Measurements from ENCODE around the gene LRRC37A3. TPM values are rescaled to one million over a fixed set of nuclear protein-coding genes. Genes with fewer than 3 reads are reported as not detected.
"Not testable (repeated sequence)": the region's sequence is repeated elsewhere in the genome, so short reads cannot be mapped to it uniquely, and the experiment has no call there.

LRRC37A3 gene
- polyA plus RNA-seq, 4 donors = 15.4 to 48.8 (median 25.3) TPM

DNA sequence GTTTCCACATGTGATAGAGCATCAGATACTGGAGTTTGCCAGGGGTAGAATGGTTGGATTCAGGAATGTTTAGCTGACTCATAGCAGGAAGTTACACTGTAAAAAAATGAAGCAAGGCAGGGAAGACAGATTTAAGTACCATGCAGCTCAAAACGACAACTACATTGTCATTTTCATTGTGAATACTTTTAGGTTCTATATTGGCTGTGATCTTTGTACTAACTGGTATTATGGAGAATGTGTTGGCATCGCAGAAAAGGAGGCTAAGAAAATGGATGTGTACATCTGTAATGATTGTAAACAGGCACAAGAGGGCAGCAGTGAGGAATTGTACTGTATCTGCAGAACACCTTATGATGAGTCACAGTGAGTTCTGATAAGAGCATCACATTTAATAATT, 8.2 kb upstream of the LRRC37A3 start:
- DNase-seq (ENCODE audit: low read depth in 4 of 4, low spot score in 2 of 4) = not testable (repeated sequence)

DNA sequence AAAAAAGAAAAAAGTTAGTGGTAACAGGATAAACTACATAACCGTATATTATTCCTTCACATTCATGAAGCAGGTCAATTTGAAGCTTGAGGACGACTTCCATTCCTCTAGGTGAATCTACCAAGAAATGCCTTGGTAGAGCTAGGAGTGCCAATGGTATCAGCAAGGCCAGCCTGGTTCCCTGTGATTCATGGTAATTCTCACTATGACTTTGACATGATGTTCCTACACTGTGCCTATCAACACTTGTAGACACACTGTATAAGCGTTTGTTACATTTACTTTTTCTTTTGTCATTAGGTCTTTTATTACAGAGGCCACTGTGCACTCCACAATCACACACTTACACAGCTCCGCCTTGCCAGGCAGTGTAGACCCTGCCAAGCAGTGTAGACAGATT, 7.2 kb upstream of the LRRC37A3 start:
- DNase-seq (ENCODE audit: low read depth in 4 of 4, low spot score in 2 of 4) = not testable (repeated sequence)

DNA sequence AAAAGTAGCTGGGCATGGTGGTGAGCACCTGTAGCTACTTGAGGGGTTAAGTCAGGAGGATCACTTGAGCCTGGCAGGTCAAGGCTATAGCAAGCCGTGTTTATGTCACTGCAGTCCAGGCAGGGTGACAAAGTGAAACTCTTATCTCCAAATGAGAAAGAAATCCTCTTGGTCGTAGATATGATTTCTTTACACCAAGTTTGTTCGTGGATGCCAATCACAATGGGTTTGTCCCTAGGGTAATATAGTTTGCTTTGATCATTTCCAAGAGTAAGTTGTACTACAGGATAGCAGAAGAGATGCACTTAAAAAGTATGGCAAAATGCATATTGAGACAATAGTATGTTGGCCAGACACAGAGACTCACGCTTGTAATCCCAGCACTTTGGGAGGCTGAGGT, 6.0 kb upstream of the LRRC37A3 start:
- not testable (repeated sequence) for DNase-seq (ENCODE audit: low read depth in 4 of 4, low spot score in 2 of 4)

DNA sequence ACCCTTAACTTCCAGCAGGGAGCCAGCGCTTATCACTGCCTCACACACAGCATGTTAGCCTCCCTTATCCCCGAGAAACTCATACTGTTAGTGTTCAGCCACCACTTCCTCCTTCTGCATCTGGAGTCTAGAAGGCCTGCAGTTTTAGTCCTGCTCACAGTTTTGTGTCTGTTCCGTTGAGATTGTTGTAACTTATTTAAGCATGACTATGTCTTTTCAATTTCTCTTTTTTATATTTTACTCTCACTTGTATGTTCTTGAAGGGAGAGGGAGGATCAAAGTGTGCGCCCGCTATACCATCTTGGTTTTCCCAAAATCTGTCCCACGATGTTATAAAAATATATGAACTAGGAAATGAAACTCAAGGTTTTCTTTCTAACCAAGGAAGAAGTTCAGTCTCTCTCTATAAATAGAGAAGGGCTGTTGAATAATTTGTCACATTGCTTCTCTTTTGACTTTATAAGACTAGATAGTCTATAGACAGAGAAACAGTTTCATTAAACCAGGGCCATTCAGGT, 3.8 kb upstream of the LRRC37A3 start:
- not testable (repeated sequence) for DNase-seq (ENCODE audit: low read depth in 4 of 4, low spot score in 2 of 4)

DNA sequence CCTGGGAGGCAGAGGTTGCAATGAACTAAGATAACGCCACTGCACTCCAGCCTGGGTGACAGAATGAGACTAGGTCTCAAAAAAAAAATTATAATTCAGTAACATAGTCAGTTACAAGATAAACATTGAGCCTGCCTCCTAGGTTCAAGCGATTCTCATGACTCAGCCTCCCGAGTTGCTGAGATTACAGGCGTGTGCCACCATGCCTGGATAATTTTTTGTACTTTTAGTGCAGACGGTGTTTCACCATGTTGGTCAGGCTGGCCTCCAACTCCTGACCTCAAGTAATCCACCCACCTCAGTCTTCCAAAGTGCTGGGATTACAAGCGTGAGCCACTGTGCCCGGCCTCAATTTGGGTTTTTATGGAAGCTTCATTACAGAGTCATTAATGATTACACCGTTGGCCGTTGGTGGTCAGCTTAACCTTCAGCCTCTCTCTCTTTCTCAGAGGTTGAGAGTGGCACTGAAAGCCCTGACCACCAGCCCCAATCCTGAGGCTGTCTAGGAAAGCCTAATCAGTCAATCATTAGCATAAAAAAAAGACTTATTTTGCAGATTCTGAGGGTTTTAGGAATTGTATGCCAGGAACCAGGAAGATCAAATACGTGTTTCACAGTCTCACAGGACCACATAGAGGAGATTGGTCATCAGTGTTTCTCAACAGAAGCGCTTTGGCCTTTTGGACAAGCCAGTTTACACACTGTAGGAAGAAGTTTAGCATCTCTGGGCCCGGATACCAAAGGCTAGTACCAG, 1.3 kb upstream of the LRRC37A3 start:
- DNase-seq (ENCODE audit: low read depth in 4 of 4, low spot score in 2 of 4) = no peak

DNA sequence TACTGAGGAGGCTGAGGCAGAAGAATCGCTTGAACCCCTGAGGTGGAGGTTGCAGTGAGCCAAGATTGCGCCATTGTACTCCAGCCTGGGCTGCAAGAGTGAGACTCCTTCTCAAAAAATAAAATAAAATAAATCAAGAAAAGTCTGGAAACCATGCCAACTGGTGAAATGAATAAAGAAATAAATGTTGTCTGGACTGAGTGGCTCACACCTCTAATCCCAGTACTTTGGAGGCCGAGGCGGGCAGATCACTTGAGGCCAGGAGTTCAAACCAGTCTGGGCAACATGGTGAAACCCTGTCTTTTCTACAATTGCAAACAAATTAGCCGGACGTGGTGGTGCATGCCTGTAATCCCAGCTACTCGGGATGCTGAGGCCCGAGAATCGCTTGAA, 744 bp upstream of the LRRC37A3 start:
- DNase-seq (ENCODE audit: low read depth in 4 of 4, low spot score in 2 of 4) = no peak

DNA sequence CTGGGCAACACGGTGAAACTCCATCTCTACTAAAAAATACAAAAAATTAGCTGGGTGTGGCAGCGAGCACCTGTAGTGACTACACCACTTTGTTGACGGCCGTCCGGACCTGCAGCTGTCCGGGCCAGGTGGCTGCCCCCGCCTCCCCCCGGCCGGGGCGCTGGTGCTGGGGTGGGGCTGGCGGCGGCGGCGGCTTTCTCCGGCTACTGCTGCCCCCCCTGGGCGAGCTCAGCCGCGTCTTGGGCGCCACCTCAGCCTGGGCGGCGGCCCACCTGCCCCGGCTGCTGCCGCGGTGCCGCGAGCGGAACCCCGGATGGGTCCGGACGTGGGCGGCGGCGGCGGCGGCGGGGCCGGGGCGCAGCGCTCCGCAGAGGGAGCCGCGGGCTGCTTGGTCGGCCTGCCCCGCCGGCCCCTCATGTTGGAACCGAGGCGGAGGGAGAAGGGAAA, 413 bp downstream of the LRRC37A3 start:
- not testable (repeated sequence) for DNase-seq (ENCODE audit: low read depth in 4 of 4, low spot score in 2 of 4)

DNA sequence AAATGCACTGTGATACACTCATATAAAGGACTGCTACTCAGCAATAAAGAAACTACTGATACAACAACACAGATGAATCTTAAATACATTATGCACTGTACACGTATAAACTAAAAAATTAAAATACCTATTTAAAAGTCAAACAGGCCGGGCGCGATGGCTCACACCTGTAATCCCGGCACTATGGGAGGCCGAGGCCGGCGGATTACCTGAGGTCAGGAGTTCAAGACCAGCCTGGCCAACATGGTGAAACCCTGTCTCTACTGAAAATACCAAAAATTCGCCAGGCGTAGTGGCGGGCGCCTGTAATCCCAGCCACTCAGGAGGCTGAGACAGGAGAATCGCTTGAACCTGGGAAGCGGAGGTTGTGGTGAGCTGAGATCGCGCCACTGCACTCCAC, 1.7 kb downstream of the LRRC37A3 start:
- not testable (repeated sequence) for DNase-seq (ENCODE audit: low read depth in 4 of 4, low spot score in 2 of 4)

DNA sequence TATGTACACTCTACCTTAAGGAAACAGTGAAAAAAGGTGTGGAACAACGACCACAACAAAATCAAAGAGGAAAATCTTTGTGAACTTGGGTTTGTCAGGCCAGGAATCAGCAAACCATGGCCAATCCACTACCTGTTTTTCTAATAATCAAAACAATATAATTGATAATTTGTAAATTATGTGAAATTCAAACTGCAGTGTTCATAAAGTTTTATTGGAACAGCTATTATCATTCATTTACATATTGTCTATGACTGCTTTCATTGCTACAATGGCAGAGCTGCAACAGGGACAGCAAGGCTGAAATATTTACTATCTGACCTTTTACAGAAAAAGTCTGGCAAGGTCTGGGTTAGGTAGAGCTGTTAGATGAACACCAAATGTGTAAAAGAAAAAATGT, 4.0 kb downstream of the LRRC37A3 start:
- DNase-seq (ENCODE audit: low read depth in 4 of 4, low spot score in 2 of 4) = not testable (repeated sequence)

DNA sequence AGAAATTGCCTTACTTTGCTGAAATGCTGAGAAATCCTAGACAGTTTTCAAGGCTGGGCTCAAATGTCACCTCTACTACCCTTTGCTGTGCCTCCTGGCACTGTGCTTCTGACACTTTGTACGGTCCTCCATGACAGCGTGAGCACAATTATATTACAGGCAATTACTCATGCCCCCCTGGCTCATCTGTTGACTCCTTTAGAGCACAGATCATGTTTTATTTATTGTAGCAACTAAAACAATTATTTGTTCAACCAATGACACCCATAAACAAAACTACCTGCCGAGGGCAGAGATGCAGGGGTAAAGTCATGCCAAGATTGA, 9.1 kb downstream of the LRRC37A3 start:
- not testable (repeated sequence) for DNase-seq (ENCODE audit: low read depth in 4 of 4, low spot score in 2 of 4)

DNA sequence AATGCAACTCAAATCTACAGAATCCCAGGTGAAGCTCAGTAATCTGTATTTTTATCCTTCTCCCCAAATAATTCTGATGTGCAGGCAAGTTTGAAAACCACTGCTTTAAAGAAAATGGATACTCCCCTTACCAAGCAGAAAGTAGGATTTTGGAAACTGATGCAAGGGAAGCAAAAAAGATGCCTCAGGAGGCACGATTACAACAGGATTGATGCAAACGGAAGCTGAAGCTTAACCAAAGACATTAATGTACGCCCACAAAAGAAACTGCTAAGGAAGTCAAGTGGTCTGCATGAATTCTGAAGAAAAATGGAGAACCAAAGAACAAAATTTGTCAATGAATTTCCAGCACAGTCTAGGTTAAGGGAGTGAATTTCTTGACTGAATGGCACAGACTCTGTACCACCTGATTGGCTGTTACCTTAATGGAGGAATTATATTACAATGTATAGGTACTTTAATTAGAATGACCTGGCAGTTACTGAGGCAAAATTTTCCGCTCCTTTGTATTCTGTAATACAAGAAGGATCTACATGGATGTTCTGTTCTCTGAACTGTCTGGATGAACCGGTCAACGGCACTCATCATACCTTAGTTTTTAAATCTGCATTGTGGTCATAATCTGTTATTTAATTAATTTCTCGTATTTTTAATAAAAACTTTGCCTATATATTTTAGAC, 9.6 kb downstream of the LRRC37A3 start:
- DNase-seq (ENCODE audit: low read depth in 4 of 4, low spot score in 2 of 4) = not testable (repeated sequence)

DNA sequence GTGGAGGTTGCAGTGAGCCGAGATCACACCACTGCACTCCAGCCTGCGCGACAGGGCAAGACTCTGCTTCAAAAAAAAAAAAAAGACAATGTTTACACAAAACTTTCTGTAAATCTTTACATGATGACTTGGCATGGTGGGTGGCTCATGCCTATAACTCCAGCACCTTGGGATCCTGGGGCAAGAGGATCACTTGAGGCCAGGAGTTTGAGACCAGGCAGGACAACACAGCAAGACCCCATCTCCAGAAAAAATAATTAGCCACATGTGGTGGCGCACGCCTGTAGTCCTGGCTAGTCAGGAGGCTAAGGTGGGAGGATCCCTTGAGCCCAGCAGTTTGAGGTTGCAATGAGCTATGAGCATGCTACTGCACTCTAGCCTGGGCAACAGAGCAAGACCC, 15.2 kb downstream of the LRRC37A3 start:
- not testable (repeated sequence) for DNase-seq (ENCODE audit: low read depth in 4 of 4, low spot score in 2 of 4)

DNA sequence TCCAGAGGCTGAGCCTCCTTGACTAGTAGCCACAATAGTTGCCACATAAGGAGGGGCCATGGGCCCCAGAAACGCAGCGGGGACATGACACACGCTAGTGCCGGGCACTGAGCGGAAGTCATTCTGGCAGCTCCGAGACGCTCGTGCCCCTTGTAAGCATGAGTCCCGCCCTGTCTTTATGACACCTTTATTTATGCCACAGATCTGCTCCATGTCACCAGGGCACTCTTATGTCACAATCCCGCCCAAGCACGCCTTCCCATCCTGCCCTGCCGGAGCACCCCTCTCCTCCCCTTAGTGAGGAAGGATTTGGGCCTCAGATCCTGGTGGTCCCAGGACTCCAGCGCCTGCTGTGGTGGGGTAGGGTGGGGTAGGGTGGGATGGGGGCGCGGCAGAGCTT, 22.1 kb downstream of the LRRC37A3 start:
- not testable (repeated sequence) for DNase-seq (ENCODE audit: low read depth in 4 of 4, low spot score in 2 of 4)

DNA sequence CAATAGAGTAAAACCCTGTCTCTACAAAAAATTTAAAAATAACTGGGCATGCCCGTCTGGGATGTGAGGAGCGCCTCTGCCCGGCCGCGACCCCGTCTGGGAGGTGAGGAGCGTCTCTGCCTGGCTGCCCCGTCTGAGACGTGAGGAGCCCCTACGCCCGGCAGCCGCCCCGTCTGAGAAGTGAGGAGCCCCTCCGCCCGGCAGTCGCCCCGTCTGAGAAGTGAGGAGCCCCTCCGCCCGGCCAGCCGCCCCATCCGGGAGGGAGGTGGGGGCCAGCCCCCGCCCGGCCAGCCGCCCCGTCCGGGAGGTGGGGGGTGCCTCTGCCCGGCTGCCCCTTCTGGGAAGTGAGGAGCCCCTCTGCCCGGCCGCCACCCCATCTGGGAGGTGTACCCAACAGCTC, 45.1 kb downstream of the LRRC37A3 start:
- not testable (repeated sequence) for DNase-seq (ENCODE audit: low read depth in 4 of 4, low spot score in 2 of 4)

DNA sequence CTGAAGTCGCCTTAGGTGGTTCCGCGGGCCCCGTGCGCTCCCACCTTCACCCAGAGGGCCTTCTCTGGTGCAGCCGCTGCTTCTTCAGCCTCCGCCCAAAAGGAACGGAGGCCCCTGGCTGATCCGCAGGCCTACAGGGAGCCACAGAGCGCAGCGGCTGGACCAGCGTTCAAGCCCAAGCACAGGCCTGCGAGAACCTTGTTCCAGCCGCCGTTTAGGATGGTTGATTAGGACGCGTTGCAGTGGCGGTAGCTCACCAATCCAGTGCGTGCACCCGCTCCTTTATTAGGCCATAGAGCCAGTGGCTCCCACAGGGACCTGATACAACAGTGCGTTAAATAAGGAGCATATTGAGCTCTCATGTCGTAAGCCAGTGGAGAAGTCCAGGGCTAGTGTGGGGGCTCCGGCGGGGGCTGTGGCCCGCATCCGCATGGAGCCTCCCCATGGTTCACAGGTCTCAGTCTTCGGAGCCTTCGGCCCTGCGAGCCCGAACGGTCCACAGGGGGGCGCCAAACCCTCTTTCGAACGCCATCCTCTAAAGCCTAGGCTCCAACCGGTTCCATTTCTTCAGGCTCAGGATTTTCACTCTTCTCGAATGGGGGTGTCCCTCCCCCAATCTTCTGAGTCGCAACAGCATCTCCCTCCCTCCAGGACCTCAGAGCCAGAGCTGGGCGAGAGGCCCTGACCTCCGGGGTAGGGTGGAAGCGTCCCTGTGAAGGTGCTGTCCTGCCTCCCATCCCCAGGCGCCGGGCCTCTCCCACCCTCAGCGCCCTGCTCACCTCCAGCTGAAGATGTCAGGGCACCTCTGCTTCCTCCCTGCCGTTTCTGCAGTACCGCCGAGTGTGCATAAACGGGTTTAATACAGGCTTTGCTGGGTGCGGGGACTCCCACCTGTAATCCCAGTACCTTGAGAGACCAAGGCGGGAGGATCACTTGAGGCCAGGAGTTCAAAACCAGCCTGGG, 71.5 kb downstream of the LRRC37A3 start:
- not testable (repeated sequence) for DNase-seq (ENCODE audit: low read depth in 4 of 4, low spot score in 2 of 4)

DNA sequence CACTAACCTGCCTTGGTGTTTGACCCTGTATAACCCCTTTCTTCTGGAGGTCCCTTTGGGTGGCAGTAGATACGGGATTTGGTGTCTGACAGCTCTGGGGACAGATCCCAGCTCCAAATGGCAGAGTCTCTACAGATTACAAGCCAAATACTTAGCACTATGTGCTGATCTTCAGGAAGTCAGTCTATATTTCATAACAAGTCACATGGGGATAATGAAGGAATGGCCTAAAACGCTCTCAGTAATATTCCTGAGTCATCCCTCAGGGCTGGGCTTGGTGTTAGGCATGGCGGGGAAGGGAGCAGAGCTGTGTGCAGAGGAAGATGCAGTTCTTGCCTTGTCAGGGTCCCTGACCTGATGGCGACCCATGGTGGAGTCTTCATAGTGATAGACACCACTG, 72.4 kb downstream of the LRRC37A3 start:
- DNase-seq (ENCODE audit: low read depth in 4 of 4, low spot score in 2 of 4) = not testable (repeated sequence)

DNA sequence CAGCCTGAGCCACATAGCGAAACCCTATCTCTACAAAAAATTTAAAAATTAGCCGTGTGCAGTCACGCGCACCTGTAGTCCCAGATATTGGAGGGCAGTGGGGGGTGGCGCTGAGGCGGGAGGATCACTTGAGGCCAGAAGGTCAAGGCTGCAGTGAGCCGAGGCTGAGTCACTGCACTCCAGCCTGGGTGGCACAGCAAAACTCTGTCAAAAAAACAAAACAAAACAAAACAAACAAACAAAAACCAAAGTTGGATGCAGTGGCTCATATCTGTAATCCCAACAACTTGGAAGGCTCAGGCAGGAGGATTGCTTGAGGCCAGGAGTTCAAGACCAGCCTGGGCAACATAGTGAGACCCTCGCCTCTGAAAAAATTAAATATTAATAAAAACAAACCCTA, 75.4 kb downstream of the LRRC37A3 start:
- DNase-seq (ENCODE audit: low read depth in 4 of 4, low spot score in 2 of 4) = not testable (repeated sequence)

DNA sequence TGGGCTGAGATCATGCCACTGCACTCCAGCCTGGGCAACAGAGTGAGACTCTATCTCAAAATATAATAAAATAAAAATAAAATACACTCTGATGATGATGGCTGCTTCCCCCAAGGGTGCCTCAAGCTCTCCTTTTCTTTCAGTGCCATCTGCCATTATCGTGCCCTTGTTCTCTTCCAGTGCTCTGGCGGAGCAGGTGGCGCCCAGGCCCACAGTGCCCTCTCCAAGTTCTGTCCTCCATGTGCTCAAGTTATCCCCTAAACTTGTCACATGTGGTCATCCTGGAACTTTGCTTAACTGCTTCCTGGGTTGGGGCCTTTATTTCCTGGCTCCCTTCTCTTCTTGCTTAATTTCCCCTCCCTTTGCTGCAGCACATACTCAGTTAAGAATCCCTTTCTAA, 76.4 kb downstream of the LRRC37A3 start:
- DNase-seq (ENCODE audit: low read depth in 4 of 4, low spot score in 2 of 4) = not testable (repeated sequence)

DNA sequence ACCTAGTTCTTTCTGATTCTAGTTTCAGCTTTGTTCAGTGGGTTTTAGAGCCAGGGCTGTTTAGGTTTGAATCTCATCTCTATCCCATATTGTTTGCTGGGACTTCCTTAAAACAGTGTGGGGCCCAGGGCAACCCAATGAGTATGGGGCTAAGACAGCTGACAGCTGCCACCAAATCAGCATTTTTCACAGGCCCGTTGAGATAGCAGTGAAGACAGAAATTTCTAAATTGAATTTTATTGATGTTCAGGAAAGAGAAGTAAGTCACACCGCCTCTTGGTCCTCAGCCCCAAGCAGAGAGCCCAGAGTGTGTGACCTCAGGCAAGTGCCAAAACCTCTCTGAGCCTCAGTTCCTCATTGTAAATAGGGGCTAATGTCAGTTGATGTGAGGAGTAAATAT, 78.3 kb downstream of the LRRC37A3 start:
- not testable (repeated sequence) for DNase-seq (ENCODE audit: low read depth in 4 of 4, low spot score in 2 of 4)

DNA sequence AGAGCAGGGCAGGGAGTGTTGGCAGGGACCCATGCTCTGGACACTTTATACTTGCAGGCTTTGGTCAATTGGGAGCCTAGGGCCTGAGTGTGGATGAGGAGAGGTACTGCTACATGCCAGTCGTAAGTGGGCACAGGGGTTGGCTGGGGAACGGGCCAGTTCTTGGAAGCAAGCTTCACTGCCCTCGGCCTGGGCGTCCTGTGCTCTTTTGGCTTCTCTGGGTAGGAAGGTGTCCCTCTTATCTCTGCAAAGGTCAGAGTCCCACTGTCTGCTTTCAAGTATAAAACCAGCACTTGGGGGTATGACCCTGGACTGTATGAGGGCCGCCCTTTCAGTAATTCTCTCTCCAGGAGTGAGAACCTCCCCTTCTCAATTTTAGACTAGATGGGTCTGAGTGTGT, 80.8 kb downstream of the LRRC37A3 start:
- DNase-seq (ENCODE audit: low read depth in 4 of 4, low spot score in 2 of 4) = not testable (repeated sequence)

Data from left renal cortex interstitium (tissue), 4 donors.